ENCODE measurements around the gene AATF. TPM values are rescaled to one million over a fixed set of nuclear protein-coding genes. Genes with fewer than 3 reads are reported as not detected.

The AATF gene
- total RNA-seq, 1 donor from 2014 or later = 54.5 TPM

DNA sequence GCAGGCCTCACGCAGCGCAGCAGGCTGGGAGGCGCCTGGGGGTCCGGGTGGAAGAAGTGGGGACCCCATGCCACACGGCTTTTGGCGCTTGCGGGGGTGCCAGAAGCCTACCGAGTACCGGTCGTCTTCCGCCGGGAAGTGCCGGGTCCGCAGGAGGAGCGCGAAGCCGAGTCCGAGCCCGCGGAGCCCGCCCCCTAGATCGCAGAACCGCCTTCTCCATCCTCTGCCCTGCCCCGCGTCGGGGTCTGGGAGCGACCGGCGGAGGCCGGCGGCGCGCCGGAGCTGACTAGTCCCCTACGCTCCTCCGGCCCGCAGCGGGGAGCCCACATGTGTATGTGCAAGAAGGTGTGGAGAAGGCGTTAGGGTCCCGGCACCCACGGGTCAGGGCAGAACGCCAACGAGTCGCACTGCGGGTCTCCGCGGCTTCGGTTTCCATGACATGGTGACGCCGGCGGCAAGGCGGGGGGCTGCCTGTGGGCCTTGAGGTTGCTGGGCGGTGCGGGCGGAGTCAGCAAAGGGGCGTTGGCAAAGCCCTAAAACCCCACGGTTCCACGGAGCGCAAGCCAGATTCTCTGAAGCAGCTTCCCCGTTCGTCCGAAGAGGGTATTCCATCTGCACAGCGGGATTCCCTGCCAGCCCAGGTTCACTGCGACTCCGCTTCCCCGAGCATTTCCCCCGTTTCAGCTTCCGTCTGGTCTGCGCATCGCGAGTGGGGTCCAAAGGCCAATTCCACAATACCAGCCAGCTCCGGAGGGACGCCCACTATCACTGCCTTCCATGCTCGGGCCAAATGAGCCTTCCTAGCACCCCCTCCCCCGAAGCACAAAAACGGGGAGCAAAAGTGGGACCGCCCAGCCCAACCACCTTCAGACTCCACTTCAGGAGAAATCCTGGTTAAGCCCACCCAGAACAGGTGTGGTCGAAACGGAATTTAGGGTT is 13.8 kb upstream of the AATF start:
- no peak for DNase-seq (ENCODE audit: low read depth)
- no peak for TF ChIP-seq CTCF (IDR thresholded peaks at IDR 0.05; ENCODE audit: insufficient read depth, low read length, poor library complexity, severe bottlenecking)
- Histone ChIP-seq H3K27me3 (ENCODE audit: control insufficient read depth, insufficient read depth, low read length) (no peaks in the 10 kb centered on the region), H3K36me3 (ENCODE audit: control insufficient read depth, insufficient read depth, low read length) (no peaks in the 10 kb centered on the region), H3K4me3 (ENCODE audit: low read depth, low read length) (peak overlapping the region; percentile 61)

GRCh38 chr17:36935671-36936454 is 12.9 kb upstream of the AATF start:
- H3K36me3 ChIP-seq (ENCODE audit: control insufficient read depth, insufficient read depth, low read length) = peaks cover 3% of the 10 kb centered on the region
- DNase-seq (ENCODE audit: low read depth) = no peak
- no peaks in the 10 kb centered on the region for H3K27me3 ChIP-seq (ENCODE audit: control insufficient read depth, insufficient read depth, low read length)
- peak overlapping the region; percentile 61 for H3K4me3 ChIP-seq (ENCODE audit: low read depth, low read length)
- TF ChIP-seq CTCF (IDR thresholded peaks at IDR 0.05; ENCODE audit: insufficient read depth, low read length, poor library complexity, severe bottlenecking) = no peak

- Histone ChIP-seq H3K27me3 (ENCODE audit: control insufficient read depth, insufficient read depth, low read length) (no peaks in the 10 kb centered on the region), H3K36me3 (ENCODE audit: control insufficient read depth, insufficient read depth, low read length) (peaks cover 8% of the 10 kb centered on the region), H3K4me3 (ENCODE audit: low read depth, low read length) (peak overlapping the region; percentile 61)
- TF ChIP-seq CTCF (IDR thresholded peaks at IDR 0.05; ENCODE audit: insufficient read depth, low read length, poor library complexity, severe bottlenecking) = no peak
- no peak for DNase-seq (ENCODE audit: low read depth)
Observed at GRCh38 chr17:36936455-36937000, 12.2 kb upstream of the AATF start.

- Histone ChIP-seq H3K36me3 (ENCODE audit: control insufficient read depth, insufficient read depth, low read length) (peaks cover 8% of the 10 kb centered on the region), H3K4me3 (ENCODE audit: low read depth, low read length) (peak within 1 kb of the TSS; percentile 61), H3K27me3 (ENCODE audit: control insufficient read depth, insufficient read depth, low read length) (no peaks in the 10 kb centered on the region)
- TF ChIP-seq CTCF (IDR thresholded peaks at IDR 0.05; ENCODE audit: insufficient read depth, low read length, poor library complexity, severe bottlenecking) = no peak
- no peak for DNase-seq (ENCODE audit: low read depth)
Observed at GRCh38 chr17:36937001-36937958, 11.5 kb upstream of the AATF start, which contains the start of gene LHX1. Gene LHX1 (plus strand): TSS chr17:36937475. CDS start chr17:36938198, 723 bp downstream.

GRCh38 chr17:36937959-36938565 is 10.7 kb upstream of the AATF start:
- peak; percentile 1 for TF ChIP-seq CTCF (IDR thresholded peaks at IDR 0.05; ENCODE audit: insufficient read depth, low read length, poor library complexity, severe bottlenecking)
- peak overlapping the region; percentile 61 for H3K4me3 ChIP-seq (ENCODE audit: low read depth, low read length)
- no peak for DNase-seq (ENCODE audit: low read depth)
- peaks cover 8% of the 10 kb centered on the region for H3K36me3 ChIP-seq (ENCODE audit: control insufficient read depth, insufficient read depth, low read length)
- no peaks in the 10 kb centered on the region for H3K27me3 ChIP-seq (ENCODE audit: control insufficient read depth, insufficient read depth, low read length)
